ENCODE measurements around the gene PDE10A.

DNA sequence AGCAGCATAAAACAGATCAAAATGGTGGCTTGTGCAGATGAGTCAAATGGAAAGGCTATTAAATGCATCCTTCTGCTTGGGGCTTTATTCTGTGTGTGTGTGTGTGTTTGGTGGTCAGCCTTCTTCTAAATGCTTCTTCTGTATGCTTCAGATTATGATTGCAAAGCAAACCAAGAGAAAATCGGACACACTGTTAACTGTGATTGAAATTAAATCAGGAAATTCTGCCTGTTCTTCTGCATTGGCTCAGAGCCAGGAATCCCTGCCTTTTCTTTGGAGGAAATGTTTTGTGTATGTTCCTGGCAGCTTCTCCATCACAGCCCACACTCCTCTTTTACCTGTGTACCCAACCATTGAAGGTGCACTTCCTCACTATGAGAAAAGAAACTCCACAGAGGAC is 22.3 kb upstream of the PDE10A start:
- TF ChIP-seq, protein P1, sequence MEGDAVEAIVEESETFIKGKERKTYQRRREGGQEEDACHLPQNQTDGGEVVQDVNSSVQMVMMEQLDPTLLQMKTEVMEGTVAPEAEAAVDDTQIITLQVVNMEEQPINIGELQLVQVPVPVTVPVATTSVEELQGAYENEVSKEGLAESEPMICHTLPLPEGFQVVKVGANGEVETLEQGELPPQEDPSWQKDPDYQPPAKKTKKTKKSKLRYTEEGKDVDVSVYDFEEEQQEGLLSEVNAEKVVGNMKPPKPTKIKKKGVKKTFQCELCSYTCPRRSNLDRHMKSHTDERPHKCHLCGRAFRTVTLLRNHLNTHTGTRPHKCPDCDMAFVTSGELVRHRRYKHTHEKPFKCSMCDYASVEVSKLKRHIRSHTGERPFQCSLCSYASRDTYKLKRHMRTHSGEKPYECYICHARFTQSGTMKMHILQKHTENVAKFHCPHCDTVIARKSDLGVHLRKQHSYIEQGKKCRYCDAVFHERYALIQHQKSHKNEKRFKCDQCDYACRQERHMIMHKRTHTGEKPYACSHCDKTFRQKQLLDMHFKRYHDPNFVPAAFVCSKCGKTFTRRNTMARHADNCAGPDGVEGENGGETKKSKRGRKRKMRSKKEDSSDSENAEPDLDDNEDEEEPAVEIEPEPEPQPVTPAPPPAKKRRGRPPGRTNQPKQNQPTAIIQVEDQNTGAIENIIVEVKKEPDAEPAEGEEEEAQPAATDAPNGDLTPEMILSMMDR (IDR thresholded peaks at IDR 0.05; ENCODE audit: insufficient read depth, low read length), result no peak
- TF ChIP-seq POLR2AphosphoS5 (IDR thresholded peaks at IDR 0.05; ENCODE audit: low read depth) (no peak), SPI1 (IDR thresholded peaks at IDR 0.05; ENCODE audit: borderline replicate concordance, low read depth) (no peak)

Measured in HL-60 (cell line).